A549 (cell line): ENCODE results near the gene CLCA2. TPM values are rescaled to one million over a fixed set of nuclear protein-coding genes. Genes with fewer than 3 reads are reported as not detected.

Experiments used
- ATAC-seq, 2 experiments: fragments of 200-7000 bp in 1 of 2; fragments of >200 bp in 1 of 2; cut with Nextera tagmentation in 1 of 2; cut with Tn5 transposase in 1 of 2; 3 replicates each; pipeline versions ENCODE4 v1.8.0 to v1.9.1; 2018 to 2020; ENCODE audit warnings: mild to moderate bottlenecking in 1 of 2, moderate library complexity in 1 of 2
- CTCF ChIA-PET: fragments of 300-600 bp; sonication (Branson Sonifier 250); formaldehyde crosslinking; extraction: SDS; loops from one replicate; lab custom pipeline; 2021; ENCODE audit warnings: antibody characterized with exemption, inconsistent platforms; lab: Yijun Ruan, JAX
- POLR2A ChIA-PET: fragments of 350-600 bp; formaldehyde crosslinking; extraction: SDS; loops from one replicate; lab custom pipeline; 2021; ENCODE audit warnings: antibody characterized with exemption, inconsistent platforms; lab: Yijun Ruan, JAX
- DNase-seq, 2 experiments: peaks; one replicate each; pipeline versions ENCODE4 v3.0.0 to v3.0.0-alpha.2; 2011 to 2016; ENCODE audit warnings: low read depth in 1 of 2, low spot score in 1 of 2
- FAIRE-seq: peaks from 2 replicates; lab custom pipeline; 2011; peaks lifted over from hg19 to GRCh38; lab: Jason Lieb, UNC
- H3K27ac ChIP-seq, 2 experiments: fragments of >200 bp; sonication (Bioruptor Twin); formaldehyde crosslinking; 3 replicates each; pipeline ENCODE4 v1.5.1; 2016 to 2017
- H3K4me1 ChIP-seq: fragments of >200 bp; sonication (Bioruptor Twin); formaldehyde crosslinking; 3 replicates; pipeline ENCODE4 v1.6.1; 2016
- H3K4me2 ChIP-seq: fragments of >200 bp; sonication (Bioruptor Twin); formaldehyde crosslinking; 3 replicates; pipeline ENCODE4 v1.6.1; 2016
- H3K4me3 ChIP-seq: fragments of >200 bp; sonication (Bioruptor Twin); formaldehyde crosslinking; 3 replicates; pipeline ENCODE4 v1.5.1; 2016
- H3K9me3 ChIP-seq: fragments of >200 bp; sonication (Bioruptor Twin); formaldehyde crosslinking; 3 replicates; pipeline ENCODE4 v1.6.1; 2016
- BCL3 ChIP-seq: fragments of >200 bp; sonication (Bioruptor Twin); formaldehyde crosslinking; IDR thresholded peaks from 3 replicates; pipeline ENCODE4 v1.6.1; 2016
- BHLHE40 ChIP-seq: IDR thresholded peaks from 2 replicates; pipeline ENCODE4 v1.6.1; 2012; ENCODE audit warnings: low read depth, low read length, inconsistent platforms
- CBX8 ChIP-seq: fragments of 200-600 bp; sonication (generic); IDR thresholded peaks from 2 replicates; pipeline ENCODE4 v1.6.1; 2016
- EHF ChIP-seq: fragments of 250-450 bp; sonication (Bioruptor Pico); IDR thresholded peaks from 2 replicates; pipeline ENCODE4 v1.5.0; 2020; ENCODE audit warnings: mild to moderate bottlenecking
- ESRRA ChIP-seq: fragments of 150-350 bp; IDR thresholded peaks from 2 replicates; pipeline ENCODE4 v1.6.1; 2014; ENCODE audit warnings: mild to moderate bottlenecking, low read length, borderline replicate concordance
- GATA3 ChIP-seq: IDR thresholded peaks from 2 replicates; pipeline ENCODE4 v1.6.1; 2012; ENCODE audit warnings: borderline replicate concordance
- HES2 ChIP-seq: fragments of >200 bp; sonication (Bioruptor Twin); formaldehyde crosslinking; IDR thresholded peaks from 2 replicates; pipeline ENCODE4 v1.6.1; 2016
- HEYL ChIP-seq: fragments of 250-450 bp; sonication (Bioruptor Pico); IDR thresholded peaks from 2 replicates; pipeline ENCODE4 v1.8.0; 2021; ENCODE audit warnings: mild to moderate bottlenecking, moderate library complexity
- HOXA7 ChIP-seq: fragments of 250-450 bp; sonication (Bioruptor Pico); IDR thresholded peaks from 2 replicates; pipeline ENCODE4 v1.5.0; 2020; ENCODE audit warnings: mild to moderate bottlenecking, moderate library complexity
- JUN ChIP-seq, 2 experiments: fragments of >200 bp; sonication (Bioruptor Twin); formaldehyde crosslinking; IDR thresholded peaks; 2 replicates in 1 of 2; 3 replicates in 1 of 2; pipeline ENCODE4 v1.6.1; 2016 to 2017
- KDM1A ChIP-seq: fragments of 200-600 bp; sonication (generic); IDR thresholded peaks from 2 replicates; pipeline ENCODE4 v1.6.1; 2016; ENCODE audit warnings: low read depth, mild to moderate bottlenecking
- KDM5A ChIP-seq: fragments of 200-600 bp; sonication (generic); IDR thresholded peaks from 2 replicates; pipeline ENCODE4 v1.6.1; 2016; ENCODE audit warnings: antibody characterized with exemption, mild to moderate bottlenecking
- PHF8 ChIP-seq: fragments of 200-600 bp; sonication (generic); IDR thresholded peaks from 2 replicates; pipeline ENCODE4 v1.6.1; 2016; ENCODE audit warnings: low read depth, mild to moderate bottlenecking, antibody characterized with exemption, moderate library complexity, borderline replicate concordance
- POLR2AphosphoS2 ChIP-seq: conservative IDR thresholded peaks from 2 replicates; pipeline ENCODE4 v1.6.1; 2012; ENCODE audit warnings: low read length, improper control_type of control experiment, inconsistent platforms
- RCOR1 ChIP-seq: fragments of 150-350 bp; IDR thresholded peaks from 2 replicates; pipeline ENCODE4 v1.6.1; 2014; ENCODE audit warnings: antibody characterized with exemption, low read length, low read depth
- SMC3 ChIP-seq: fragments of >200 bp; sonication (Bioruptor Twin); formaldehyde crosslinking; IDR thresholded peaks from 3 replicates; pipeline ENCODE4 v1.6.1; 2018; ENCODE audit warnings: inconsistent platforms
- SREBF2 ChIP-seq: fragments of 450-650 bp; IDR thresholded peaks from 2 replicates; pipeline ENCODE4 v1.6.1; 2014; ENCODE audit warnings: mild to moderate bottlenecking, moderate library complexity
- TP53 ChIP-seq: fragments of 250-450 bp; sonication (Bioruptor Pico); IDR thresholded peaks from 2 replicates; pipeline ENCODE4 v1.5.0; 2021; ENCODE audit warnings: mild to moderate bottlenecking, moderate library complexity
- USF2 ChIP-seq: fragments of 450-650 bp; IDR thresholded peaks from 2 replicates; pipeline ENCODE4 v1.6.1; 2014; ENCODE audit warnings: antibody characterized with exemption
- ZC3H11A ChIP-seq: fragments of 450-650 bp; IDR thresholded peaks from 2 replicates; pipeline ENCODE4 v1.6.1; 2014; ENCODE audit warnings: antibody characterized with exemption, mild to moderate bottlenecking
- ZFP36 ChIP-seq: fragments of 450-650 bp; IDR thresholded peaks from 2 replicates; pipeline ENCODE4 v1.6.1; 2014; ENCODE audit warnings: borderline replicate concordance; ENCODE audit not compliant: partially characterized antibody
- ZSCAN20 ChIP-seq: fragments of 250-450 bp; sonication (Bioruptor Pico); IDR thresholded peaks from 2 replicates; pipeline ENCODE4 v1.8.0; 2022; ENCODE audit warnings: mild to moderate bottlenecking, moderate library complexity
- WGBS: methylation state at CpG from one replicate; pipeline ENCODE4 v1.1.6; 2017; ENCODE audit errors: missing lambda C conversion rate; 5-methylcytosine and 5-hydroxymethylcytosine counted together
- polyA plus RNA-seq, 4 experiments: library from polyadenylated mRNA; depleted of rRNA in 3 of 4; stranded (reverse); fragments of >200 nt; fragmentation: RNase III in 1 of 4; extraction: RNeasy Plus Mini Kit Qiagen cat#74134 plus additional on column Dnase treatment in 1 of 4; gene quantifications; 2 replicates in 3 of 4; 3 replicates in 1 of 4; pipeline ENCODE4 v1.2.3, GENCODE V29; 2011 to 2017
- TF ChIP-seq, protein P1 (sequence below): IDR thresholded peaks from 2 replicates; pipeline ENCODE4 v1.6.1; 2012; ENCODE audit warnings: low read depth, borderline replicate concordance

CLCA2 gene
- polyA plus RNA-seq, 2 of the 4 experiments (the other 2 are of a cell fraction): 0.05 TPM; not detected in 1

DNA sequence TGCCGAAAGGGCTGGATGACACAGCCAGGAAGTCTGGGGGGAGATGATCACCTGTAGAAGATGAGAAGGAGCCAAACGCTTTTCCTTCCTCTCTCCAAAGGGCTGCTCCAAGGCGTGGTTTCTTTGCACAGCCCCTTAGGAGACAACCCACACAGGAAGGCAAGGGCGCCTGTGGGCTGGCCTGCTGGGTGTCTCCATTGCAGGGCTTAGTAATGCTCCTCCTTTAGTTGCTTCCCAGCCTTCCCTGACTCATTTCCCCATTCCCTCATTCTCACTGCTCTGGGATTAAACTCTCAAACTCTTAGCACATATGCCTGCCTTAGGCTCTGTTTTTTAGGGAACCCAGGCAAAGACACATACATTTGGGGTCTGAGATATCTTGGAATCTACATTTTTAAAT lies 43.0 kb downstream of the CLCA2 start:
- H3K4me1 ChIP-seq: no peaks in the 10 kb centered on the region
- WGBS: 13% methylated on average over 3 of the region's 4 CpGs
- no peak for ATAC-seq
- no peak for DNase-seq
- CTCF ChIA-PET: no interaction called here
- no peak overlapping the region for H3K4me2 ChIP-seq
- POLR2A ChIA-PET: no interaction called here
- no peak overlapping the region for H3K27ac ChIP-seq
- no peaks in the 10 kb centered on the region for H3K9me3 ChIP-seq
- no peak overlapping the region for H3K4me3 ChIP-seq
- FAIRE-seq: no peak
- TF ChIP-seq ZC3H11A: no peak
- no peak for TF ChIP-seq POLR2AphosphoS2
- TF ChIP-seq SREBF2: no peak
- TF ChIP-seq HES2: no peak
- TF ChIP-seq HOXA7 (CRISPR knock-in tag): no peak
- no peak for TF ChIP-seq HEYL
- no peak for TF ChIP-seq SMC3
- TF ChIP-seq GATA3: no peak
- TF ChIP-seq JUN (IDR thresholded peaks at IDR 0.05): no peak

GRCh38 chr1:86468501-86468977 lies 44.6 kb downstream of the CLCA2 start, which contains the start of gene CLCA1:
TSS of gene CLCA1 (plus strand) at chr1:86468927. CDS start at chr1:86468972, 45 bp downstream.
- Histone ChIP-seq H3K4me3 (no peak within 1 kb of the TSS), H3K4me2 (no peak within 1 kb of the TSS), H3K4me1 (no peaks in the 10 kb centered on the region), H3K9me3 (no peaks in the 10 kb centered on the region), H3K27ac (no peak within 1 kb of the TSS)
- ATAC-seq (no peak), DNase-seq (no peak)
- ChIA-PET CTCF (no interaction called here), POLR2A (no interaction called here)
- WGBS: 57% methylated on average over 7 of the region's 7 CpGs
- TF ChIP-seq BHLHE40: no peak
- TF ChIP-seq USF2: no peak
- TF ChIP-seq CBX8: no peak
- TF ChIP-seq ESRRA: no peak
- no peak for TF ChIP-seq BCL3
- TF ChIP-seq KDM1A: no peak
- TF ChIP-seq KDM5A: no peak
- TF ChIP-seq, all 56 proteins: peak for 0
- no peak for FAIRE-seq

DNA sequence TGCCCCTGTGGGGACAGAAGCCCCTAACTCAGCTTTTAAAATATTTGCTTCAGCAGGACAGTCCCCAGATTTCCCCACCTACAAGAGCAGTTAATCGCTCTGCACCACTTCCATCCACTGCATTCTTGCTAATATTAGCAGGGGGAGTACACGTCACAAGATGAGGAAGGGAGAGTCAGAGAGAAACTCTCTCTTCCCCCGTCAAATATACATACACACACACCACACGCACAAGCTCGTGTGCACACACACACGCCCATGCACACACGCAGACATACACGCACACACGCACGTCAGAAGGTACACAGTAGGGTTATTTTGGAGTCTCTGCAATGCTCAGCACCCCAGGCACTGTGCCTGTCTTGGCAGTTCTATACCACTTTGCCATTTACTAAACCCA lies 46.9 kb downstream of the CLCA2 start:
- POLR2A ChIA-PET: no interaction called here
- no peak overlapping the region for H3K4me3 ChIP-seq
- TF ChIP-seq TP53 (CRISPR knock-in tag) (no peak), RCOR1 (no peak), JUN (IDR thresholded peaks at IDR 0.05) (no peak), SMC3 (no peak), EHF (CRISPR knock-in tag) (no peak), ZFP36 (no peak), ZSCAN20 (CRISPR knock-in tag) (no peak), CBX8 (no peak), PHF8 (no peak), HEYL (no peak), KDM1A (no peak)
- TF ChIP-seq, protein P1, sequence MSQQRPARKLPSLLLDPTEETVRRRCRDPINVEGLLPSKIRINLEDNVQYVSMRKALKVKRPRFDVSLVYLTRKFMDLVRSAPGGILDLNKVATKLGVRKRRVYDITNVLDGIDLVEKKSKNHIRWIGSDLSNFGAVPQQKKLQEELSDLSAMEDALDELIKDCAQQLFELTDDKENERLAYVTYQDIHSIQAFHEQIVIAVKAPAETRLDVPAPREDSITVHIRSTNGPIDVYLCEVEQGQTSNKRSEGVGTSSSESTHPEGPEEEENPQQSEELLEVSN: no peak
- FAIRE-seq: no peak
- H3K27ac ChIP-seq: no peak overlapping the region
- CTCF ChIA-PET: no interaction called here
- no peaks in the 10 kb centered on the region for H3K4me1 ChIP-seq
- WGBS: 59% methylated on average over 10 of the region's 10 CpGs
- ATAC-seq: no peak
- DNase-seq: no peak
- H3K4me2 ChIP-seq: no peak overlapping the region
- H3K9me3 ChIP-seq: no peaks in the 10 kb centered on the region
